DND-41 (cell line): ENCODE results near the gene PER1.

Experiments
- CTCF ChIP-seq: IDR thresholded peaks from 2 replicates; pipeline ENCODE4 v1.5.1; 2012; ENCODE audit warnings: borderline replicate concordance, low read length, moderate library complexity, mild to moderate bottlenecking; ENCODE audit not compliant: poor library complexity, severe bottlenecking; ENCODE audit errors: extremely low read depth
- EZH2 ChIP-seq: IDR thresholded peaks from 3 replicates; pipeline ENCODE4 v1.6.1; 2012; ENCODE audit warnings: borderline replicate concordance, low read depth, mild to moderate bottlenecking, moderate library complexity, low read length, inconsistent platforms; ENCODE audit not compliant: severe bottlenecking

DNA sequence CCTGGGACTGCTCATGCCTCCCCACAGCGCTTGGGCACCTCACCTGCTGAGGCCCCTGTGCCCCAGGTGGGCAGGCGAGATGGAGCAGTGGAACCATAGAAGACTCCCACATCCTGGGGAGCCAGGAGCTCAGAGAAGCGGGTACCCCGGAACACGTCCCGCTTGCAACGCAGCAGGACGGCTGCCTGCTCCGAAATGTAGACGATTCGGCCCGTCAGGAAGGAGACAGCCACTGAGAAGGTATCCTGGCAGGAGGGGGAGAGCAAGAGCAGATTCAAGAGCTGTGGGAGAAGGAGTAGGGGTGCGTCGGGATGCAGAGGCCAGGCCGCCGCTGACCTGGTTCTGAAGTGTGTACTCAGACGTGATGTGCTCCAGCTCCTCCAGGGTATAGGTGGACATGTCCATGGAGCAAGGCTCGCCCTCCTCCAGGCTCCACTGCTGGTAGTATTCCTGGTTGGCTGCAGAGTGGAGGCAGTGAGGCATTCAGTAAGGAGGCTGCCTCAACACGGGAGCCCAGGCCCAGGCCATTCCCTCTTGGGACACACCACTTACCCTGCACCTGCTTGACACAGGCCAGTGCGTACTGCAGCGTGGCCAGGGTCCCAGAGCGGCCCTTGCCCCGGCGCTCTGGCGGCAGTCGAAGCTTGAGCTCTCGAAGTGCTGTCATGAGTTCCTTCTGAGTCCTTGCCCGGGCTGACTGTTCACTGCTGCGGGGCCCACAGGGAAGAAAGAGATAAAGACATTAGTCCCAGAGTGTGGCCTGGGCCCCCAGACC, 2.6 kb downstream of the PER1 start:
- TF ChIP-seq CTCF (no peak), EZH2 (no peak)
